Osteoblast (primary cell): ENCODE measurements around the gene PRKCA. TPM values are rescaled to one million over a fixed set of nuclear protein-coding genes. Genes with fewer than 3 reads are reported as not detected.
A peak's percentile ranks its signal among the peaks of the same experiment; 100 is the strongest.

Source experiments
- DNase-seq: peaks from one replicate; pipeline ENCODE4 v3.0.0; 2011; ENCODE audit warnings: low spot score, mixed read lengths; ENCODE audit not compliant: insufficient read length; ENCODE audit errors: missing footprints
- H2AFZ ChIP-seq: 2 replicates; pipeline ENCODE4 v1.6.0; 2011; ENCODE audit warnings: mild to moderate bottlenecking, low read length
- H3K27ac ChIP-seq: 2 replicates; pipeline ENCODE4 v1.5.1; 2011; ENCODE audit warnings: mild to moderate bottlenecking, low read depth, low read length, moderate library complexity
- H3K27me3 ChIP-seq: 2 replicates; pipeline ENCODE4 v1.6.0; 2012; ENCODE audit warnings: mild to moderate bottlenecking, control low read depth, inconsistent platforms, low read length, moderate library complexity; ENCODE audit not compliant: insufficient read depth
- H3K36me3 ChIP-seq: 2 replicates; pipeline ENCODE4 v1.5.1; 2011; ENCODE audit warnings: mild to moderate bottlenecking, low read length, control low read depth, moderate library complexity; ENCODE audit not compliant: insufficient read depth
- H3K4me1 ChIP-seq: 2 replicates; pipeline ENCODE4 v1.5.1; 2011; ENCODE audit warnings: mild to moderate bottlenecking, low read length, control low read depth, moderate library complexity; ENCODE audit not compliant: insufficient read depth
- H3K4me2 ChIP-seq: 2 replicates; pipeline ENCODE4 v1.6.0; 2011; ENCODE audit warnings: mild to moderate bottlenecking, low read length; ENCODE audit not compliant: insufficient read depth
- H3K4me3 ChIP-seq: fragments of 200-600 bp; sonication (generic); 3 replicates; pipeline ENCODE4 v1.5.1; 2012; ENCODE audit warnings: mild to moderate bottlenecking, low read length, inconsistent platforms; ENCODE audit not compliant: insufficient read depth
- H3K79me2 ChIP-seq: 2 replicates; pipeline ENCODE4 v1.6.0; 2012; ENCODE audit warnings: mild to moderate bottlenecking, low read length, control low read depth, inconsistent platforms; ENCODE audit not compliant: insufficient read depth
- H3K9me3 ChIP-seq: 2 replicates; pipeline ENCODE4 v1.5.1; 2011; ENCODE audit warnings: low read depth, low read length, control low read depth
- H4K20me1 ChIP-seq: 2 replicates; pipeline ENCODE4 v1.6.0; 2012; ENCODE audit warnings: mild to moderate bottlenecking, low read length, control low read depth; ENCODE audit not compliant: insufficient read depth
- total RNA-seq: library from RNA; depleted of rRNA; stranded (reverse); fragments of >200 nt; gene quantifications from 2 replicates; pipeline ENCODE4 v1.2.3, GENCODE V29; 2012
- TF ChIP-seq, protein P1 (sequence below): IDR thresholded peaks from 2 replicates; pipeline ENCODE4 v1.5.1; 2011; ENCODE audit warnings: mild to moderate bottlenecking, low read depth, low read length, moderate library complexity; ENCODE audit errors: extremely low read depth

Gene PRKCA
- total RNA-seq, 1 donor, result 46.0 TPM

DNA sequence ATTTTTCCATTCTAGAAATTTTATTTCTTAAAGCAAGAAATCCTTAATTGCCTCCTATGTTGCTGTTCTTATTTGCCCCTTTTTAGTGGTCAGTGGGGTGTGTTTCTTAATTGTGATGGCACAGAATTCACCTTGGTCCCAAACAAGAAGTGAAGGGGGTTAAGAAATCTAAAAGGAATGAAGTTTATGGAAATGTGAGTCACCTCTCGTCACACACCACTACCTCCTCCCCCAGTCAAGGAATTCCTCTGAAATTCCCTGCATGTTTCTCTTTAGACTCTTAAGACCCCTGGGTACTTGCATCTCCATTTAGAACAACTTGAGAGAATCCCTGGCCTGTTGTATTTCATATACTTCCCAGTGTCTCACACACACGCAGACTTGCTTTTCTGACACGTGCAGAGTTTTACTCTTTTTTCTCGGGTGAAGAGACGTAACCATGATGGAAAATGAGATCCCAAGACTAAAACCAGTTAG lies 247.4 kb downstream of the PRKCA start:
- no peaks in the 10 kb centered on the region for H3K27me3 ChIP-seq
- H3K4me2 ChIP-seq, result peak overlapping the region; percentile 3
- TF ChIP-seq, protein P1, sequence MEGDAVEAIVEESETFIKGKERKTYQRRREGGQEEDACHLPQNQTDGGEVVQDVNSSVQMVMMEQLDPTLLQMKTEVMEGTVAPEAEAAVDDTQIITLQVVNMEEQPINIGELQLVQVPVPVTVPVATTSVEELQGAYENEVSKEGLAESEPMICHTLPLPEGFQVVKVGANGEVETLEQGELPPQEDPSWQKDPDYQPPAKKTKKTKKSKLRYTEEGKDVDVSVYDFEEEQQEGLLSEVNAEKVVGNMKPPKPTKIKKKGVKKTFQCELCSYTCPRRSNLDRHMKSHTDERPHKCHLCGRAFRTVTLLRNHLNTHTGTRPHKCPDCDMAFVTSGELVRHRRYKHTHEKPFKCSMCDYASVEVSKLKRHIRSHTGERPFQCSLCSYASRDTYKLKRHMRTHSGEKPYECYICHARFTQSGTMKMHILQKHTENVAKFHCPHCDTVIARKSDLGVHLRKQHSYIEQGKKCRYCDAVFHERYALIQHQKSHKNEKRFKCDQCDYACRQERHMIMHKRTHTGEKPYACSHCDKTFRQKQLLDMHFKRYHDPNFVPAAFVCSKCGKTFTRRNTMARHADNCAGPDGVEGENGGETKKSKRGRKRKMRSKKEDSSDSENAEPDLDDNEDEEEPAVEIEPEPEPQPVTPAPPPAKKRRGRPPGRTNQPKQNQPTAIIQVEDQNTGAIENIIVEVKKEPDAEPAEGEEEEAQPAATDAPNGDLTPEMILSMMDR, result no peak
- no peak overlapping the region for H3K4me3 ChIP-seq
- H3K27ac ChIP-seq, result peak overlapping the region; percentile 56
- peaks cover 39% of the 10 kb centered on the region for H3K79me2 ChIP-seq
- no peak overlapping the region for H2AFZ ChIP-seq
- peak; percentile 86 for DNase-seq
- H3K9me3 ChIP-seq, result no peaks in the 10 kb centered on the region
- peaks cover 47% of the 10 kb centered on the region for H3K4me1 ChIP-seq
- peaks cover 4% of the 10 kb centered on the region for H3K36me3 ChIP-seq
- H4K20me1 ChIP-seq, result no peaks in the 10 kb centered on the region

GRCh38 chr17:66551839-66552238 lies 249.4 kb downstream of the PRKCA start:
- Histone ChIP-seq H3K79me2 (peaks cover 33% of the 10 kb centered on the region), H3K4me3 (no peak overlapping the region), H3K27me3 (no peaks in the 10 kb centered on the region), H3K4me1 (peaks cover 41% of the 10 kb centered on the region), H3K4me2 (no peak overlapping the region), H2AFZ (no peak overlapping the region), H3K9me3 (no peaks in the 10 kb centered on the region), H3K27ac (no peak overlapping the region), H3K36me3 (peaks cover 4% of the 10 kb centered on the region), H4K20me1 (no peaks in the 10 kb centered on the region)
- TF ChIP-seq, protein P1, result no peak
- no peak for DNase-seq

DNA sequence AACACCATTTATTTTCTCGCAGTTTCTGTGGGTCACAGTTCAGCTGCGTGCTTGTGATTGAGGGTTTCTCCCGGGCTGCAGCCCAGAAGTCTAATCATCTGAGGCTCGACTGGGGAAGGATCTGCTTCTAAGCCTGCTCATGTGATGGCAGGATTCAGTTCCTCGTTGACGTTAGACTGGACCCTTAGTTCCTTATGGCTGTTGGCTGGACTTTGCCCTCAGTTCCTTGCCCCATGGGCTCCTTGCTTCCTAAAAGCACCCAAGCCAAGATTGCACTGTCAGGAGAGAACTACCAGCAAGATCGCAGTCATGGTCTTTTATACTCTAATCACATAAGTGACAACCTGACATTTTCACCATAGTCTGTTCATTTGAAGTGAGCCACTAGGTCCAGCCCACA lies 250.0 kb downstream of the PRKCA start:
- H3K9me3 ChIP-seq, result no peaks in the 10 kb centered on the region
- peaks cover 35% of the 10 kb centered on the region for H3K4me1 ChIP-seq
- DNase-seq, result no peak
- H4K20me1 ChIP-seq, result no peaks in the 10 kb centered on the region
- no peak overlapping the region for H2AFZ ChIP-seq
- H3K36me3 ChIP-seq, result peaks cover 4% of the 10 kb centered on the region
- no peaks in the 10 kb centered on the region for H3K27me3 ChIP-seq
- H3K4me3 ChIP-seq, result no peak overlapping the region
- no peak overlapping the region for H3K4me2 ChIP-seq
- no peak overlapping the region for H3K27ac ChIP-seq
- TF ChIP-seq, protein P1, result no peak
- peaks cover 29% of the 10 kb centered on the region for H3K79me2 ChIP-seq

DNA sequence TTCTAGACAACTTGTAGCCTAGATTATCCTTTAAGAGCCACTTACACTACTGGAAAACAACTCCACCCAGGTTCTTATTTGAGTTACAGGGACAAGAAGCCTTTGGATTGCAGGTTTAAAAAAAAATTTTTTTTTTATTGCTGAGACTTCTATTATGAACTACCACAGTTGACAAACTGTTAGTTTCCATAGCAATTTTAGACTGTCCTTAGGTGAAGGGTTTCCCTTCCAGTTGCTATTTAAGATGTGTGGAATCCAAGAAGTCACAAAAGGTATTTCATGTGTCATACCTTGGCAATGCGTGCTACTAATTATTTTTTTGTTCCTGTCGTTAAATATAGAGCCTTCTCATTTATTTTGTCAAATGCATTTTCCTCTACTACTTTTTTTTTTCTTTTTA lies 253.2 kb downstream of the PRKCA start:
- H2AFZ ChIP-seq, result no peak overlapping the region
- TF ChIP-seq, protein P1, result no peak
- H4K20me1 ChIP-seq, result no peaks in the 10 kb centered on the region
- H3K27ac ChIP-seq, result no peak overlapping the region
- H3K27me3 ChIP-seq, result no peaks in the 10 kb centered on the region
- no peak for DNase-seq
- no peak overlapping the region for H3K4me2 ChIP-seq
- no peaks in the 10 kb centered on the region for H3K9me3 ChIP-seq
- peaks cover 4% of the 10 kb centered on the region for H3K36me3 ChIP-seq
- H3K4me1 ChIP-seq, result peaks cover 3% of the 10 kb centered on the region
- peaks cover 42% of the 10 kb centered on the region for H3K79me2 ChIP-seq
- H3K4me3 ChIP-seq, result no peak overlapping the region
